K562 (cell line): ENCODE results near the gene RC3H2. TPM values are rescaled to one million over a fixed set of nuclear protein-coding genes. Genes with fewer than 3 reads are reported as not detected.

ENCODE experiments used
- CBFA2T3 ChIP-seq: fragments of 450-650 bp; IDR thresholded peaks from 2 replicates; pipeline ENCODE4 v1.6.1; 2017
- CBX5 ChIP-seq: IDR thresholded peaks from 2 replicates; pipeline ENCODE4 v1.6.1; 2014; ENCODE audit warnings: low read depth, borderline replicate concordance
- HDAC1 ChIP-seq, 2 experiments: fragments of 450-650 bp; IDR thresholded peaks; 2 replicates each; pipeline ENCODE4 v1.6.1; 2016 to 2017; ENCODE audit warnings: inconsistent platforms in 1 of 2, mild to moderate bottlenecking in 1 of 2, moderate library complexity in 1 of 2
- NBN ChIP-seq: fragments of 450-650 bp; IDR thresholded peaks from 2 replicates; pipeline ENCODE4 v1.6.1; 2016; ENCODE audit warnings: low read depth, mild to moderate bottlenecking
- NR1H2 ChIP-seq: sonication (generic); formaldehyde crosslinking; IDR thresholded peaks from 2 replicates; pipeline ENCODE4 v1.4.0; 2020; ENCODE audit warnings: mild to moderate bottlenecking, missing genetic modification reagents
- REST ChIP-seq, 2 experiments: fragments of 450-650 bp; formaldehyde crosslinking in 1 of 2; IDR thresholded peaks; 2 replicates each; pipeline versions ENCODE4 v1.4.0 to v1.6.1; 2014 to 2020; ENCODE audit warnings: mild to moderate bottlenecking in 2 of 2, borderline replicate concordance in 1 of 2, low read depth in 1 of 2
- THRB ChIP-seq: fragments of 450-650 bp; formaldehyde crosslinking; conservative IDR thresholded peaks from 2 replicates; pipeline ENCODE4 v1.4.0; 2022; ENCODE audit warnings: mild to moderate bottlenecking, missing genetic modification characterization
- TOE1 ChIP-seq, 2 experiments: fragments of 450-650 bp in 1 of 2; sonication (generic) in 1 of 2; formaldehyde crosslinking in 1 of 2; IDR thresholded peaks; 2 replicates each; pipeline versions ENCODE4 v1.7.1 to v1.8.0; 2016 to 2022; ENCODE audit warnings: borderline replicate concordance in 2 of 2, mild to moderate bottlenecking in 2 of 2, antibody characterized with exemption in 1 of 2, inconsistent platforms in 1 of 2, low read depth in 1 of 2, missing genetic modification reagents in 1 of 2, moderate library complexity in 1 of 2
- TRIM24 ChIP-seq, 2 experiments: fragments of 450-650 bp; IDR thresholded peaks; 2 replicates each; pipeline ENCODE4 v1.6.1; 2016
- ZNF143 ChIP-seq: sonication (generic); formaldehyde crosslinking; IDR thresholded peaks from 2 replicates; pipeline ENCODE4 v1.9.0; 2022; ENCODE audit warnings: mild to moderate bottlenecking, missing genetic modification reagents
- ZNF57 ChIP-seq: fragments of 450-650 bp; formaldehyde crosslinking; IDR thresholded peaks from 2 replicates; pipeline ENCODE4 v1.4.0; 2020; ENCODE audit warnings: mild to moderate bottlenecking, moderate library complexity
- polyA plus RNA-seq, 8 experiments: library from polyadenylated mRNA; depleted of rRNA in 4 of 8; stranded (reverse) in 5 of 8; unstranded in 3 of 8; fragments of >200 nt; fragmentation: Nextera tagmentation in 2 of 8; fragmentation: Illumina TruSeq in 1 of 8; extraction: Ambion mirVana in 2 of 8; extraction: Trizol in 1 of 8; gene quantifications; 2 replicates each; pipeline versions ENCODE4 v1.2.1 to v1.2.3, GENCODE V29; 2011 to 2014; ENCODE audit warnings: inconsistent platforms in 1 of 8, missing spikeins in 1 of 8
- total RNA-seq, 7 experiments: library from RNA; depleted of rRNA in 6 of 7; stranded (reverse); fragments of >200 nt in 6 of 7; fragmentation: Illumina TruSeq in 2 of 7; extraction: Trizol in 2 of 7; gene quantifications; 2 replicates each; pipeline versions ENCODE4 v1.2.1 to v1.2.3, GENCODE V29; 2011 to 2021; ENCODE audit warnings: low replicate concordance in 1 of 7
- TF ChIP-seq, protein P1 (sequence below): fragments of 250-450 bp; sonication (Bioruptor Pico); IDR thresholded peaks from 2 replicates; pipeline ENCODE4 v1.4.0; 2020
- TF ChIP-seq, protein P2 (sequence below): fragments of 250-450 bp; sonication (Bioruptor Pico); IDR thresholded peaks from 2 replicates; pipeline ENCODE4 v1.8.0; 2021; ENCODE audit warnings: mild to moderate bottlenecking, moderate library complexity
- TF ChIP-seq, protein P3 (sequence below): sonication (generic); formaldehyde crosslinking; IDR thresholded peaks from 2 replicates; pipeline ENCODE4 v1.8.0; 2022; ENCODE audit warnings: mild to moderate bottlenecking, missing genetic modification reagents, borderline replicate concordance

Gene RC3H2
- total and polyA plus RNA-seq, 9 of the 15 experiments (the other 6 are each of a cell fraction or from before 2014, with no cell fraction given): 5.6 to 35.4 (median 18.6) TPM

DNA sequence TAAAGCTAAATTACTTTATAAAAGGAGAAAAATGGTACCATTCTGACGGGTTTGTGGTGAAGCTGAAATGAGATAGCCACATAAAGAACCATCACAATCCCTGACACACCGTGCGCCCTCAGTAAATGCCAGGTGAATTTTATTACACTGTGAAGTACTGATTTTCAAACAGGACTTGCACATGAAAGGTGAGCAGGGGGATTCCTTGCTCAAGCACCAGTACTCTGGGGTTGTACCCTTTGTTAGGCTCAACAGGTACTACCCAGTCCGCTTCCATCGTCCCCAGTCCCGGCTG is 35.2 kb upstream of the RC3H2 start (continued):
- TF ChIP-seq, protein P1, sequence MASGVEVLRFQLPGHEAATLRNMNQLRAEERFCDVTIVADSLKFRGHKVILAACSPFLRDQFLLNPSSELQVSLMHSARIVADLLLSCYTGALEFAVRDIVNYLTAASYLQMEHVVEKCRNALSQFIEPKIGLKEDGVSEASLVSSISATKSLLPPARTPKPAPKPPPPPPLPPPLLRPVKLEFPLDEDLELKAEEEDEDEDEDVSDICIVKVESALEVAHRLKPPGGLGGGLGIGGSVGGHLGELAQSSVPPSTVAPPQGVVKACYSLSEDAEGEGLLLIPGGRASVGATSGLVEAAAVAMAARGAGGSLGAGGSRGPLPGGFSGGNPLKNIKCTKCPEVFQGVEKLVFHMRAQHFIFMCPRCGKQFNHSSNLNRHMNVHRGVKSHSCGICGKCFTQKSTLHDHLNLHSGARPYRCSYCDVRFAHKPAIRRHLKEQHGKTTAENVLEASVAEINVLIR (CRISPR knock-in tag): no peak
- TF ChIP-seq CBX5 (no peak), ZNF143 (CRISPR knock-in tag) (no peak), ZNF57 (no peak), NR1H2 (CRISPR knock-in tag) (no peak), NBN (peak; percentile 77; the same call in 1 of the 2 replicates), HDAC1 (IDR thresholded peaks at IDR 0.05) (peak in 1 of 2 experiments; percentile 52; a peak in 2 of 4 replicates), REST (IDR thresholded peaks at IDR 0.05; ENCODE audit: borderline replicate concordance) (0 out of 2 replicates have a peak, but pooled peaks have one; percentile 52), REST (CRISPR knock-in tag; IDR thresholded peaks at IDR 0.05; ENCODE audit: low read depth) (no peak), THRB (no peak), CBFA2T3 (no peak), TRIM24 (IDR thresholded peaks at IDR 0.05) (peak; percentile 25 to 84; a peak in 3 of 4 replicates), TOE1 (IDR thresholded peaks at IDR 0.05; ENCODE audit: borderline replicate concordance) (no peak; the same call in 1 of the 2 replicates), TOE1 (CRISPR knock-in tag; IDR thresholded peaks at IDR 0.05; ENCODE audit: borderline replicate concordance, low read depth) (no peak)
- TF ChIP-seq, protein P2, sequence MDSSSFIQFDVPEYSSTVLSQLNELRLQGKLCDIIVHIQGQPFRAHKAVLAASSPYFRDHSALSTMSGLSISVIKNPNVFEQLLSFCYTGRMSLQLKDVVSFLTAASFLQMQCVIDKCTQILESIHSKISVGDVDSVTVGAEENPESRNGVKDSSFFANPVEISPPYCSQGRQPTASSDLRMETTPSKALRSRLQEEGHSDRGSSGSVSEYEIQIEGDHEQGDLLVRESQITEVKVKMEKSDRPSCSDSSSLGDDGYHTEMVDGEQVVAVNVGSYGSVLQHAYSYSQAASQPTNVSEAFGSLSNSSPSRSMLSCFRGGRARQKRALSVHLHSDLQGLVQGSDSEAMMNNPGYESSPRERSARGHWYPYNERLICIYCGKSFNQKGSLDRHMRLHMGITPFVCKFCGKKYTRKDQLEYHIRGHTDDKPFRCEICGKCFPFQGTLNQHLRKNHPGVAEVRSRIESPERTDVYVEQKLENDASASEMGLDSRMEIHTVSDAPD (CRISPR knock-in tag): no peak
- TF ChIP-seq, protein P3, sequence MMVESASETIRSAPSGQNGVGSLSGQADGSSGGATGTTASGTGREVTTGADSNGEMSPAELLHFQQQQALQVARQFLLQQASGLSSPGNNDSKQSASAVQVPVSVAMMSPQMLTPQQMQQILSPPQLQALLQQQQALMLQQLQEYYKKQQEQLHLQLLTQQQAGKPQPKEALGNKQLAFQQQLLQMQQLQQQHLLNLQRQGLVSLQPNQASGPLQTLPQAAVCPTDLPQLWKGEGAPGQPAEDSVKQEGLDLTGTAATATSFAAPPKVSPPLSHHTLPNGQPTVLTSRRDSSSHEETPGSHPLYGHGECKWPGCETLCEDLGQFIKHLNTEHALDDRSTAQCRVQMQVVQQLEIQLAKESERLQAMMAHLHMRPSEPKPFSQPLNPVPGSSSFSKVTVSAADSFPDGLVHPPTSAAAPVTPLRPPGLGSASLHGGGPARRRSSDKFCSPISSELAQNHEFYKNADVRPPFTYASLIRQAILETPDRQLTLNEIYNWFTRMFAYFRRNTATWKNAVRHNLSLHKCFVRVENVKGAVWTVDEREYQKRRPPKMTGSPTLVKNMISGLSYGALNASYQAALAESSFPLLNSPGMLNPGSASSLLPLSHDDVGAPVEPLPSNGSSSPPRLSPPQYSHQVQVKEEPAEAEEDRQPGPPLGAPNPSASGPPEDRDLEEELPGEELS (CRISPR knock-in tag): no peak
